Measurements from ENCODE around the gene EIF3L. TPM values are rescaled to one million over a fixed set of nuclear protein-coding genes. Genes with fewer than 3 reads are reported as not detected.

EIF3L gene
- total and polyA plus RNA-seq, 10 of the 15 experiments (the other 5 are each of a cell fraction or from before 2014, with no cell fraction given) = 294 to 1,037 (median 618) TPM

DNA sequence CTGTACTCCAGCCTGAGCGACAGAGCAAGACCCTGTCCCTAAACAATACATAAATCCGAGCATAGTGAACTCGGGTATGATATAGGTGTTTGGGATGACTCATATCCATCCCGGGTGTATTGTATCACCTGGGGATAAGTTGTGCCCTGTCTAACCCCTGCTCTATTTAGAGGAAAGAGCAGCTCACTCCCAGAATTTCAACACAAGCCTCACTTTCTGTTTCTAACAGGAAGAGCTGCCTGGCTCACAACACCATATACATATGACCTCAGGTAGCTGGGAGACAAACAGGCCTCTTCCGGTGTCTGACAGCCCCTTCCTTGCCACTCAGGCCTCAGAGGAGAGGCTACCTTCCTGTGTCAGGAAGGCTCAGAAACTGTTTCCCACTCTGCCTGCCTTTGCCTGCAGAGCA lies 47.0 kb downstream of the EIF3L start (continued):
- TF ChIP-seq, protein P1, sequence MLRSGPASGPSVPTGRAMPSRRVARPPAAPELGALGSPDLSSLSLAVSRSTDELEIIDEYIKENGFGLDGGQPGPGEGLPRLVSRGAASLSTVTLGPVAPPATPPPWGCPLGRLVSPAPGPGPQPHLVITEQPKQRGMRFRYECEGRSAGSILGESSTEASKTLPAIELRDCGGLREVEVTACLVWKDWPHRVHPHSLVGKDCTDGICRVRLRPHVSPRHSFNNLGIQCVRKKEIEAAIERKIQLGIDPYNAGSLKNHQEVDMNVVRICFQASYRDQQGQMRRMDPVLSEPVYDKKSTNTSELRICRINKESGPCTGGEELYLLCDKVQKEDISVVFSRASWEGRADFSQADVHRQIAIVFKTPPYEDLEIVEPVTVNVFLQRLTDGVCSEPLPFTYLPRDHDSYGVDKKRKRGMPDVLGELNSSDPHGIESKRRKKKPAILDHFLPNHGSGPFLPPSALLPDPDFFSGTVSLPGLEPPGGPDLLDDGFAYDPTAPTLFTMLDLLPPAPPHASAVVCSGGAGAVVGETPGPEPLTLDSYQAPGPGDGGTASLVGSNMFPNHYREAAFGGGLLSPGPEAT (IDR thresholded peaks at IDR 0.05; ENCODE audit: low read depth) = no peak
- TF ChIP-seq MXI1 (IDR thresholded peaks at IDR 0.05; ENCODE audit: low read depth, low read length) = no peak
- no peak for TF ChIP-seq MYC (IDR thresholded peaks at IDR 0.05; ENCODE audit: insufficient read depth, insufficient read length, insufficient replicate concordance, low read length, severe bottlenecking)
- TF ChIP-seq RELA (IDR thresholded peaks at IDR 0.05; ENCODE audit: borderline replicate concordance, partially characterized antibody) = no peak
- TF ChIP-seq IKZF1 (conservative IDR thresholded peaks at IDR 0.05) = peak; percentile 48
- TF ChIP-seq GATAD2B (conservative IDR thresholded peaks at IDR 0.05; ENCODE audit: low read depth) = 0 out of 2 replicates have a peak, but pooled peaks have one; percentile 26
- no peak for TF ChIP-seq BRCA1 (IDR thresholded peaks at IDR 0.05; ENCODE audit: low read depth, low read length)
- no peak for TF ChIP-seq ZNF217 (IDR thresholded peaks at IDR 0.05)
- TF ChIP-seq ETV6 (conservative IDR thresholded peaks at IDR 0.05 in 1 of 2, IDR thresholded peaks at IDR 0.05 in 1 of 2; ENCODE audit: borderline replicate concordance in 1 of 2, low read depth in 1 of 2) = peak in 1 of 2 experiments; percentile 21; a peak in 1 of 4 replicates
- TF ChIP-seq, protein P2, sequence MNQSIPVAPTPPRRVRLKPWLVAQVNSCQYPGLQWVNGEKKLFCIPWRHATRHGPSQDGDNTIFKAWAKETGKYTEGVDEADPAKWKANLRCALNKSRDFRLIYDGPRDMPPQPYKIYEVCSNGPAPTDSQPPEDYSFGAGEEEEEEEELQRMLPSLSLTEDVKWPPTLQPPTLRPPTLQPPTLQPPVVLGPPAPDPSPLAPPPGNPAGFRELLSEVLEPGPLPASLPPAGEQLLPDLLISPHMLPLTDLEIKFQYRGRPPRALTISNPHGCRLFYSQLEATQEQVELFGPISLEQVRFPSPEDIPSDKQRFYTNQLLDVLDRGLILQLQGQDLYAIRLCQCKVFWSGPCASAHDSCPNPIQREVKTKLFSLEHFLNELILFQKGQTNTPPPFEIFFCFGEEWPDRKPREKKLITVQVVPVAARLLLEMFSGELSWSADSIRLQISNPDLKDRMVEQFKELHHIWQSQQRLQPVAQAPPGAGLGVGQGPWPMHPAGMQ (IDR thresholded peaks at IDR 0.05; ENCODE audit: borderline replicate concordance) = no peak
- no peak for TF ChIP-seq SP1 (IDR thresholded peaks at IDR 0.05; ENCODE audit: low read depth, low read length)
- TF ChIP-seq CREB1 (IDR thresholded peaks at IDR 0.05; ENCODE audit: low read depth) = peak; percentile 56; the same call in 1 of the 2 replicates
- TF ChIP-seq BCL11A (IDR thresholded peaks at IDR 0.05; ENCODE audit: low read depth, low read length) = no peak
- TF ChIP-seq, protein P3, sequence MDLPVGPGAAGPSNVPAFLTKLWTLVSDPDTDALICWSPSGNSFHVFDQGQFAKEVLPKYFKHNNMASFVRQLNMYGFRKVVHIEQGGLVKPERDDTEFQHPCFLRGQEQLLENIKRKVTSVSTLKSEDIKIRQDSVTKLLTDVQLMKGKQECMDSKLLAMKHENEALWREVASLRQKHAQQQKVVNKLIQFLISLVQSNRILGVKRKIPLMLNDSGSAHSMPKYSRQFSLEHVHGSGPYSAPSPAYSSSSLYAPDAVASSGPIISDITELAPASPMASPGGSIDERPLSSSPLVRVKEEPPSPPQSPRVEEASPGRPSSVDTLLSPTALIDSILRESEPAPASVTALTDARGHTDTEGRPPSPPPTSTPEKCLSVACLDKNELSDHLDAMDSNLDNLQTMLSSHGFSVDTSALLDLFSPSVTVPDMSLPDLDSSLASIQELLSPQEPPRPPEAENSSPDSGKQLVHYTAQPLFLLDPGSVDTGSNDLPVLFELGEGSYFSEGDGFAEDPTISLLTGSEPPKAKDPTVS (IDR thresholded peaks at IDR 0.05; ENCODE audit: low read depth, low read length) = no peak
- no peak for TF ChIP-seq ZNF274 (IDR thresholded peaks at IDR 0.05; ENCODE audit: insufficient read depth, insufficient read length)
- no peak for TF ChIP-seq ZNF207 (IDR thresholded peaks at IDR 0.05; ENCODE audit: borderline replicate concordance)
- no peak for TF ChIP-seq NFIC (IDR thresholded peaks at IDR 0.05; ENCODE audit: low read depth, low read length)
- TF ChIP-seq NR2C1 (IDR thresholded peaks at IDR 0.05) = no peak; the same call in 1 of the 2 replicates
- no peak for TF ChIP-seq KAT2A (conservative IDR thresholded peaks at IDR 0.05; ENCODE audit: control insufficient read depth, low read depth, low read length)
- peak; percentile 48; the same call in 1 of the 2 replicates for TF ChIP-seq FOXK2 (IDR thresholded peaks at IDR 0.05)
- no peak for TF ChIP-seq MTA2 (IDR thresholded peaks at IDR 0.05; ENCODE audit: low read depth)
- TF ChIP-seq, protein P4, sequence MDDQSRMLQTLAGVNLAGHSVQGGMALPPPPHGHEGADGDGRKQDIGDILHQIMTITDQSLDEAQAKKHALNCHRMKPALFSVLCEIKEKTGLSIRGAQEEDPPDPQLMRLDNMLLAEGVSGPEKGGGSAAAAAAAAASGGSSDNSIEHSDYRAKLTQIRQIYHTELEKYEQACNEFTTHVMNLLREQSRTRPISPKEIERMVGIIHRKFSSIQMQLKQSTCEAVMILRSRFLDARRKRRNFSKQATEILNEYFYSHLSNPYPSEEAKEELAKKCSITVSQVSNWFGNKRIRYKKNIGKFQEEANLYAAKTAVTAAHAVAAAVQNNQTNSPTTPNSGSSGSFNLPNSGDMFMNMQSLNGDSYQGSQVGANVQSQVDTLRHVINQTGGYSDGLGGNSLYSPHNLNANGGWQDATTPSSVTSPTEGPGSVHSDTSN (IDR thresholded peaks at IDR 0.05; ENCODE audit: insufficient replicate concordance, low read depth, low read length) = no peak
- TF ChIP-seq NR2F1 (conservative IDR thresholded peaks at IDR 0.05) = 0 out of 2 replicates have a peak, but pooled peaks have one; percentile 38
- no peak for TF ChIP-seq NR2C2 (IDR thresholded peaks at IDR 0.05; ENCODE audit: borderline replicate concordance, control insufficient read depth, insufficient read length, low read depth)
- TF ChIP-seq, protein P5, sequence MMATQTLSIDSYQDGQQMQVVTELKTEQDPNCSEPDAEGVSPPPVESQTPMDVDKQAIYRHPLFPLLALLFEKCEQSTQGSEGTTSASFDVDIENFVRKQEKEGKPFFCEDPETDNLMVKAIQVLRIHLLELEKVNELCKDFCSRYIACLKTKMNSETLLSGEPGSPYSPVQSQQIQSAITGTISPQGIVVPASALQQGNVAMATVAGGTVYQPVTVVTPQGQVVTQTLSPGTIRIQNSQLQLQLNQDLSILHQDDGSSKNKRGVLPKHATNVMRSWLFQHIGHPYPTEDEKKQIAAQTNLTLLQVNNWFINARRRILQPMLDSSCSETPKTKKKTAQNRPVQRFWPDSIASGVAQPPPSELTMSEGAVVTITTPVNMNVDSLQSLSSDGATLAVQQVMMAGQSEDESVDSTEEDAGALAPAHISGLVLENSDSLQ (IDR thresholded peaks at IDR 0.05) = peak; percentile 83
- TF ChIP-seq POLR2A (IDR thresholded peaks at IDR 0.05; ENCODE audit: low read depth, low read length) = peak; percentile 70
